ENCODE data around the gene EDN1. TPM values are rescaled to one million over a fixed set of nuclear protein-coding genes. Genes with fewer than 3 reads are reported as not detected.
A peak's percentile ranks its signal among the peaks of the same experiment; 100 is the strongest.

EDN1 gene
- total RNA-seq, 1 donor, result 2.2 TPM

DNA sequence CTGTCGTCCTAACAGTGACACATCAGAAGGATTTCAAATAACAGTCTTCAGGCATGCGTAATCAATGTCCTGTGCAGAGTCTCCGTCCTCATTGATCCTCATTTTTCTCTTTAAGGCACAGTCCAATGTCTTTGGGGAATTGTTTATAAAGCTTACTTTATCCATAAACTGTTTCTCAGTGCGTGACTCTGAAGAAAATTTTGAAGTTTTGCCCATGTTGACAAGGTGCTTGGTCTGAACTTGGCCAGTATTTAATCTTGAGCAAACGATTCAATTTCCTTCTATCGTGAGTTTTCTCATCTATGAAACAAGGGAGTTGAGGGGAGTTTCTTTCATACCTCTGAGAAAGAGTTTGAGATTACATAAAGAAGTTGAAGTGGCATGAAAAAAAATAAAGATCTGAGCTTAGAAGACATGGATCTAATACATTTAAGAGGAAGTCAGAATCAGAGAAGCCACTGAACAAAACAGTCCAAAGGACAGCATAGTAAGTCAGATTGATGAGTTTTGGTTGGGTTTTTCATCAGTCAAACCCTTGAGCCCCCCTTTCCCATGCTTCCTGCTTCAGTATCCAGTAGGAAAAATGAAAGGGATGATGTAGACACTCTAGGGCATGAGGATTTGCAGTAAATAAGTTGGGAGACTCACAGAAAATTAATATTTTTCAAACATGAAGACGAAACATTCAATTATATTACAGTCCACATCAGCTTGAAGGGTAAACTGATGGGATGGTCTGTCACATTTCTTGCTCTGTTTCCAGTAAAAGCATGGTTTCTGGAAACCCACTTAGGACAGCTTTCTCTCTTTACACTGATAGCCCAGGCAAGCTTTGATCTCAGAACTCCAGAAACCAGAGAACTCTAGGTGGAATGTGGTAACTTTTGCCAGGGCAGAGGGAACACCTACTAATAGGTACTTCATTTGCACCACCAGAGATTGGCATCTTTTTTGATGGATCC lies 8.1 kb downstream of the EDN1 start:
- DNase-seq (ENCODE audit: low read depth), result no peak
- no peak overlapping the region for H3K4me3 ChIP-seq (ENCODE audit: low read depth, low read length)
- TF ChIP-seq, protein P1, sequence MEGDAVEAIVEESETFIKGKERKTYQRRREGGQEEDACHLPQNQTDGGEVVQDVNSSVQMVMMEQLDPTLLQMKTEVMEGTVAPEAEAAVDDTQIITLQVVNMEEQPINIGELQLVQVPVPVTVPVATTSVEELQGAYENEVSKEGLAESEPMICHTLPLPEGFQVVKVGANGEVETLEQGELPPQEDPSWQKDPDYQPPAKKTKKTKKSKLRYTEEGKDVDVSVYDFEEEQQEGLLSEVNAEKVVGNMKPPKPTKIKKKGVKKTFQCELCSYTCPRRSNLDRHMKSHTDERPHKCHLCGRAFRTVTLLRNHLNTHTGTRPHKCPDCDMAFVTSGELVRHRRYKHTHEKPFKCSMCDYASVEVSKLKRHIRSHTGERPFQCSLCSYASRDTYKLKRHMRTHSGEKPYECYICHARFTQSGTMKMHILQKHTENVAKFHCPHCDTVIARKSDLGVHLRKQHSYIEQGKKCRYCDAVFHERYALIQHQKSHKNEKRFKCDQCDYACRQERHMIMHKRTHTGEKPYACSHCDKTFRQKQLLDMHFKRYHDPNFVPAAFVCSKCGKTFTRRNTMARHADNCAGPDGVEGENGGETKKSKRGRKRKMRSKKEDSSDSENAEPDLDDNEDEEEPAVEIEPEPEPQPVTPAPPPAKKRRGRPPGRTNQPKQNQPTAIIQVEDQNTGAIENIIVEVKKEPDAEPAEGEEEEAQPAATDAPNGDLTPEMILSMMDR (IDR thresholded peaks at IDR 0.05; ENCODE audit: insufficient read depth, low read depth, low read length), result no peak

DNA sequence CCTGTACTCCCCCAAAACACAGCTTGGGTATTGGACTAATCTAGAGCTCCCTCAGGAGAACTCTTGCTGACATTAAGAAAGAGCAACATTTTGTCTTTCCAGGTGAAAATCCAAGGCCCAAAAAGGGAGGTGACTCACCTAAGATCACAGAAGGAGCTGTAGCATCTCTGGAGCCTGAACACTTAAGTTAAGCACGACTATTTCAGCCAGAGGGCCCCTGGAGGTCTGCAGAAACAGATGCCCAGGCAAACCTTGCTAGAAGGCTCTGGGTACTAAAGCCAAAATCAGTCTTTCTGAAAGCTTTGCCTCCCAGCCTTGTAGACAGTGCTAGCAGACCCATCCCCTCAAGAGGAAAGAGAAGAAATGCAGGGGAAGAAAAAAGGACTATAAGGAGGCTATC lies 8.8 kb downstream of the EDN1 start:
- H3K4me3 ChIP-seq (ENCODE audit: low read depth, low read length), result no peak overlapping the region
- DNase-seq (ENCODE audit: low read depth), result no peak
- TF ChIP-seq, protein P1 (IDR thresholded peaks at IDR 0.05; ENCODE audit: insufficient read depth, low read depth, low read length), result no peak

DNA sequence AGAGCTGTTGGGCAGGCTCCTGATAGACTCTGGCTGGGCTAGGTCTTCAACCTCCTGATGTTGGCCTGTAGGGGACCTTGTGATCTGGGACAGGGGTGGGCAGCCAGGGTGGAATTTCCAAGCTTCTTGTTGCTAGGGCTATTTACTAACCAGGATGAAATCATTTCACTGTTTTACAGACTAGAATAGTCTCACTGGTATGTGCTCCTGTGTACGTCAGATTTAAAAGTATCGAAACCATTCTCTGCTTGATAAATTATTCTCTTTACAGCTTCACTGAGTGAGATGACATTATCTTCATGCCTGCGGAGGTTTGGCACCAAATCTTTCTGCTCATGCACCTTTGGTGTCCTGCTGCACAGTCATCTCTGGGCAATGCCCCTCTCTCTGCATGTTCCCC lies 10.9 kb downstream of the EDN1 start:
- no peak for DNase-seq (ENCODE audit: low read depth)
- TF ChIP-seq, protein P1 (IDR thresholded peaks at IDR 0.05; ENCODE audit: insufficient read depth, low read depth, low read length), result no peak
- H3K4me3 ChIP-seq (ENCODE audit: low read depth, low read length), result no peak overlapping the region

DNA sequence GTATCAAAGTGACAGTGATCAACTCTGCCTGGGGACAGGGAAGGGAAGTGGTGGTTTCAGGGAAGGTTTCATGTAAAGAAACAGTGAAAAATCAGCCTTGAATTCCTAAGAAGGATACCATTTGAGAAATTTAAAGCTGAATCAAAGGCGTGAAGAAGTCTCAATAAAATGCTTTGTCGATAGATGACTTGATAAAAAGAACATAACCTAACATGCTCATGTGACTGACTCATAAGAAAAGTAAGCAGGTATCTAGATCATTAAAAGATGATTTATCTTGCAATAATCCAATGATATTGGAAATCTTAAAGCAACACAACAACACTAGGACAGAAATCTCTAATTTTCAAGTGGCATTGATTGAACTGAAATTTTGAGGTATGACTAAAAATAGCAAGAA lies 14.3 kb downstream of the EDN1 start:
- no peak overlapping the region for H3K4me3 ChIP-seq (ENCODE audit: low read depth, low read length)
- no peak for DNase-seq (ENCODE audit: low read depth)
- TF ChIP-seq, protein P1 (IDR thresholded peaks at IDR 0.05; ENCODE audit: insufficient read depth, low read depth, low read length), result no peak

DNA sequence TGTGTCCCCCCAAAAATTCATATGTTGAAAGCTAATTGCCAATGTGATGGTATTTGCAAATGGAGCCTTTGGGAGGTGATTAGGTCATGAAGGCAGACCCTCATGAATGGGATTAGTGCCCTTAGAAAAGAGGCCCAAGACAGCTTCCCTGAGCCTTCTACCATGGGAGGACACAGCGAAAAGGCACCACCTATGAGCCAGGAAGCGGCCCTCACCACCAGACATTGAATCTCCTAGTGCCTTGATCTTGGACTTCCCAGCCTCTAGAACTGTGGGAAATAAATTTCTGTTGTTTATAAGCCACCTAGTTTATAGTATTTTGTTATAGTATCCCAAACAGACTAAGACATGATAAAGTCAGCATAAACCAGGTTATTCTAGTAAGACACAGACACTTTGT lies 18.9 kb downstream of the EDN1 start:
- TF ChIP-seq, protein P1 (IDR thresholded peaks at IDR 0.05; ENCODE audit: insufficient read depth, low read depth, low read length), result no peak
- DNase-seq (ENCODE audit: low read depth), result no peak
- H3K4me3 ChIP-seq (ENCODE audit: low read depth, low read length), result no peak overlapping the region

DNA sequence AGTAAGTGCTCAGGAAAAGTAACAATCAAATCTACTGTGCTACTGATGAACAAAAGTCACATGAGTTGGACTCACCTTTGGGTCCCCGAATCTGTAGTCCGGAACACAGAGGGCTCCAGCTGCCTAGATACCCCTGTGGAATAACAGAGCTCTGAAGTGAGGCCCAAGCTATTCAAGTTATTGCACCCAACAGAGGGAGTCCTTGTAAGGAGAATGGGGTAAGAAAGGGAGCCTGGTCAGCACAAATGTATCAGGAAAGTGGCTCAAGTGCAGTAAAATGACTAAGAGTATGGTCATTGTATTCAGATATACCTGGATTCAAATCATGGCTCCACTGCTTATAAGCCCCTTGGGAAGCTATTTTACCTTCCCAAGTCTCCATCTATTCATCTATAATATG lies 20.9 kb downstream of the EDN1 start:
- no peak overlapping the region for H3K4me3 ChIP-seq (ENCODE audit: low read depth, low read length)
- TF ChIP-seq, protein P1 (IDR thresholded peaks at IDR 0.05; ENCODE audit: insufficient read depth, low read depth, low read length), result peak; percentile 12
- no peak for DNase-seq (ENCODE audit: low read depth)
